NCI-H69 (cell line): ENCODE measurements around the gene C17orf100.
"Not testable (repeated sequence)": the region's sequence is repeated elsewhere in the genome, so short reads cannot be mapped to it uniquely, and the experiment has no call there.

ENCODE experiments used
- DNase-seq: peaks from one replicate; lab custom pipeline; 2025; lab: John Stamatoyannopoulos, UW

Gene C17orf100

DNA sequence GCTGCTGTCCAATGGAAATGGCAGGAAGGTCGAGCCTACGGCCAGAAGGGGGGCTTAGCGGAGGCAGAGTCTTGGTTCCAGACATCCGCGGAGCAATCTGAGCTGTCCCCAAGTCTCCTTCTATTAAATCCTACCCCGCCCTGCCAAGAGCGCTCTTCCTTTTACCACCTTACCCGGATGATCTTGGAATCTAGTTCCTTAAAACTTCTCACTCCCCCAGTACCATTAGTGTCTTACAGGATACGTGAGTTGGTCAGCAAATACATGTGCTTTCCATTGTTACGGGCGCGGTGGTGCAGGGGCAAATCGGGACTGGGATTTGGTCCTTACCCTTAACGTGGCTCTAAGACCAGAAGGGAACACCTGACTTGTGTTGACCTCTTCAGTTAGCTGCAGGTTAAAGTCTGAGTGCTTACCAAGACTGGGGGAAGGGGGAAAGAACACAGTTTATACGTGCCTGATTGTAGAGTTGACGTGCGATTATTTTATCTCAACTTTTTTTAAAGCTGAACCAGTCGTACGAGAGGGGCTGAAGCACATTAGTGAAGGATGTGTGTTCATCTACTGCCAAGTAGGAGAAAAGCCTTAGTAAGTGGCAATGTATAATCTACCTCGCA is 10.2 kb upstream of the C17orf100 start:
- DNase-seq: peak; percentile 39

DNA sequence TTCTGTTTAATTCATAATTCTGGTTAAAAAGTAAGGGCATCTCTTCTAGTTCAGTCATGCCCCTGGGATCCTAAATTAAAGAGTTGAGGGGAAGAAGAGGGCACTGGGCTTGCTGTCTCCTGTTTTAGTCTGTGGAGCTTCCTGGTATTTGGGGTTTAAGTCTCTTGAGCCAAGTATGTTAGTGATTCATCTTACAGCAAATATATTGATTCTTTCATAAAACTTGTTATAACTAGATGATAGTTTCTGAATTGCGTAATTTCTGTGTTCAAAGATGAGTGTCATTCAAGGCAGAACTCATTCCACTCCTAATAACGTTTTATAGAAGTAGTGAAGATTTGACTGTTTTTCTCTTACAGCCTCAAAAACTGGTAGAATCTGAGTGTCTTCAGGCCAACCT is 9.0 kb upstream of the C17orf100 start:
- DNase-seq: no peak

DNA sequence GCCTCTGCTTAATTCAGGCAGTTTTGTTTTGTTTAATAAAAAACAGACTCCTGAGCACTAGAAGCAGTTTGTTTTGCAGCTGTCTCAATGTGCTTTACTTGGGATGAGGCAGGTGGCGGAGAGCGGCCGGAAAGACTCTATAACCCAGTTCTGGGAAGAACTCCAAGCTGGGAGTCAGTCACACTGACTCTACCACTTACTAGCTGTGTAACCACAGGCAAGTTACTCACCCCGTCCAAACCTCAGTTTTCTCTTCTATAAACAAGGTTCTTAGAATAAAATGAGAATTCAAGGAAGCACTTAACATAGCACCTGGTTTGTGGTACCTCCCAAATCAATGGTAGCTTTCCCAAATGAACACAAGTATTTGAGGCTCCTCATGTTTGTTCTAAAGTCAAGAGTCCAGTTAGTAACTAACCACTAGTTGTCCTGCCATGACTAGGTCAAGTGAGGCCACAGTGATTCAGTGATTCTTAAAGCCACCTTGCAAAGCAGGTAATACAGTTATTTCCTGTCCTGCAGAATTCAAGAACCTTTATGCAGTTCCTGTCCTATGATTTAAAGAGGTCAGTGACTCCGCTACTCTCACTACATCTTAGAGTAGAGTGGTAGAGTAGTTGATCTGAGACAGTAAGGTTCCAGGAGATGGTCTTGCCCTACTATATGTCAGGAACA is 8.0 kb upstream of the C17orf100 start:
- no peak for DNase-seq

DNA sequence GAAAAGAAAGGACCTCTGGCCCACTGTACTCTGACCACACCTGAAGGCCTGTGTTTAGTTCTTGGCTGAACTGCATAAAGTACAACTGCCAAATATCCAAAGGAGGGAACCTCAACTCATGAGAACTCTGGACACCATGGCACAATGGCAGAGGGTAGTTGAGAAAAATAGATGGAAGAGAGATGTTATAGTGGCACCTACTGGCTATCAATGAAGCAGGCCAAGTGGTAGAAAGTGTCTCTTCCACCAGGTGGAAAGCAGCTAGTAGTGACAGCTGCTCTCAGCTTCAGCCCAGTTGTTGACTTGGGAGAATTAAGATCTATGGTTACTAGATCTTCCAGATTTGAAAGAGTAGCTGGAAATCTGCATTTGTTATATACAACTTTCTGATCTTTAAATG is 3.4 kb upstream of the C17orf100 start:
- peak; percentile 6 for DNase-seq

DNA sequence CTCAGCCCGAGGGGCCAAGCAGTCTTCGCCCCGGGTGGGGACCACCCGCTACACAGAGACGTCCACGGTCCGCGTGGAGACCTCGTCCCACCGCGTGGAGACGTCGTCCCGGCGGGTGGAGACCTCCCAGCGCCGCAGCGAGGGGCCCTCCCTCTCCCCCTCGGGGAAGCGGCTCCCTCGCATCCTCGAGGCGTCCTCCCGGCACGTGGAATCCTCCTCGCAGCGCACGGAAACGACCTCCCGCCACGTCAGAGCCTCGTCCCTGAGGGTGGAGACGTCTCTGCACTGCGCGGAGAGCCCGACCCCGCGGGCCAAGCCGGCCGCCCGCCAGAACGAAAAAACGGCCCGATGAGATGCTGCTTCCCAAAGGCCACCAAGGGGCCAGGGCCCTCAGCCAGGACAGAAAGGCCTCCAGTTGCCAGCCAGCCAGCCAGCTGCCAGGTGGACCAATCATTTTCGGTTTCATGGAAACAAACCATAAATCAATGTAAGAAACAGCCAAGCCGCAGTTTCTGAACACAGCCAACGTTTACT is 424 bp downstream of the C17orf100 start:
- peak; percentile 52 for DNase-seq

DNA sequence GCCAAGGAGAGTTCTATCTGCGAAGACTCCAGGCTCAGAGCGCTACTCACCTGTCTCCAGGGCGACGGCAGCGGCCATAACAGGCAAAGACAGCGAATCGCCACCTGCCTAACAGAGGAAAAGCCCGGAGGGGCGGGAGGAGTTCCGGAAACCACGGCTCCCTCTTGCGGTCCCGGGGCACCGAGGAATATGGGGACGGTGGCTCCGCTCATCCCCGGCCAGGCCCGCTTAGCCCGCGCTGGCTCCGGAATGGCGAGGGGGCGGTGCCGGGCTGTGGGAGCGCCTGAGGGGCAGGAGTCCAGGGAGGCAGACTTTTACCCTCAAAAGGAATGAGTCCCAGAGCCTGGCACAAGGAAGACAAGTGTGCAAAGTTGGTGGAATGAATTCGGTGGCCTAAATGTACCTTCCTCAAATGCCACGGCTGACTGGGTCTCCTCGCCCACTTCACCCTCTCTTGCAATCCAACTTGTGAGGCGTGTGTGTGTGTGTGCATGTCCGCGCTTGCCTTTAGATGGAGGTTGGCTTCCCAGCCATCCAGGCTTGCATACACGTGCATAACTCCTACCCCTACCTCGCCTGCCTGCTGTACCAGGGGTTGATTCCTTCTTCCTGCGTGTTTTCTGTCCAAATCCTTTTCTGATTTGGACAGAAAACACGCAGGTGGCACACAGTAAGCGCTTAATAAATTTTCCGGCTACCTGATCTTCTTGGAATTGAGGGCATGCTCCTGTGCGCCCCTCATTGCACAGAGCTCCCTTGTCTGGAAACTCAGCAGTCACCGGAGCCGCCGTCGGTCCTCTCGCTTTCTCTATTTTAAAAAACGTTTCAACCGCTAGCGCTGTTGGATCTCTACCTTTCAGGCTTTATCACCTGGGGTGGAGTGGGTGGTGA is 3.5 kb downstream of the C17orf100 start:
- peak; percentile 82 for DNase-seq

DNA sequence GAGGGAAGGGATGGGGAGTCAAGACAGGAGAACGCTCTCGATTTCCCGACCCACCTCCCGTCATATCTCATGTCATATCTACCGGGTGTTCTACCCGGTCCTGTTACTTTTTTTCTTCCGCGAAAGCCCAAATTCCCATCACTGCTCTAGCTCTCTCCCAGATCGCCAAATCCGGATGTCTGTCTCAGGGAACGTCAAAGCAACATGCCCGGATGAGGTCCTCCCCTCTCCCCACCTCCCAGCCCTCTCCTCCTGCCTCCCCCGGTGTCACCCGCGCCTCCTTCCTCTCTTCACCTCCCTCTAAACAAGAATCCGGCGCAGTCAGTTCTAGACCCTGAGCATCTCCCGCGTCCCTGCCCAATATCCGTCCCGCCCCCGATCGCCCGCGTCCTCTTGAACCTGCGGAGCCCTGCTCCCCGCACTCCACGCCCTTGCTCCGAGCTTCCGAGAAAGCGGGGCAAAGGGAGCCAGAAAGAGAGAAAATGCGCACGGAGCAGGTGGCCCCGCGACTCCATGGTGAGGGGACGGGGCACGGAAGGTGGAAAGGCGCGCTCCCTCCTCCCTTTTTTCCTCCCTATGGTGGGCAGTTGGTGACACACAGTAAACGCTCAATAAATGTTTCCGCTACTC is 4.3 kb downstream of the C17orf100 start:
- not testable (repeated sequence) for DNase-seq

DNA sequence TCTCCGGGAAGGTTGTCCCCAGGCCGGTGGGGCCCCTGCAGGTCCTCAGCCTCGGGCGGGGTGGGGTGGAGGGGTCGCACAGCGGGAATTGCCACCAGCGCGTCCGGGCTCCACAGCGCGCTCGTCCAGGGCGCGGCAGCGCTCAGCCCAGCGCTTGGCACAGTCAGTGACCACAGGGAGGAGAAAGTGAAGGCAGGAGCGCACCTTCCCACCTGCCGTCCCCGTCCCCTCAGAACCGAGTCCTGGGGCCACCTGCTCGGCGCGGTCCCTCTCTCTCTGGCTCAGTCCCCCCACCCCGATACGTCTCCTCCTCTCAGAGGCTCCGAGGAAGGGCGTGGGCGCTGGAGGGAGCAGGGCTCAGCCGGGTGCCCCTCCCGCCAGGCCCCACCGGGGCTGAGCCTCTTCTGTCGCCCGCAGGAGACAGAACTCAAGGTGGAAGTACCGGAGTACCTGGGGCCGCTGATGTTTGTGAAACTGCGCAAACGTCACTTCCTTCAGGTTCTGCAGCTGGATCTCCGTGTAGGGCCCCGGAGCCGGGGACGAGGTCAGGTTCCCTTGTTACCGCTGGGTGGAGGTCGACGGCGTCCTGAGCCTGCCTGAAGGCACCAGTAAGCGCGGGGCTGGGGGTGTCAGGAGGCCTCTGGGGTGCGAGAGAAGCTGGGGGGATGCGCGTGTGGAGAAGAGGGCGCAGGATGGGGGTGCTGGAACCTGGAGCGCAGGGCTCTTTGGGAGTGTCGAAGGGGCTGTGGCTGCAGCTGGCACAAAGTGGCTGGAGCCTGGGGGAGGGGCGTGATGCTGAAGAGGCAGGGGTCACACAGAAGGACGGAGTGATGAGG is 5.5 kb downstream of the C17orf100 start:
- peak; percentile 14 for DNase-seq

DNA sequence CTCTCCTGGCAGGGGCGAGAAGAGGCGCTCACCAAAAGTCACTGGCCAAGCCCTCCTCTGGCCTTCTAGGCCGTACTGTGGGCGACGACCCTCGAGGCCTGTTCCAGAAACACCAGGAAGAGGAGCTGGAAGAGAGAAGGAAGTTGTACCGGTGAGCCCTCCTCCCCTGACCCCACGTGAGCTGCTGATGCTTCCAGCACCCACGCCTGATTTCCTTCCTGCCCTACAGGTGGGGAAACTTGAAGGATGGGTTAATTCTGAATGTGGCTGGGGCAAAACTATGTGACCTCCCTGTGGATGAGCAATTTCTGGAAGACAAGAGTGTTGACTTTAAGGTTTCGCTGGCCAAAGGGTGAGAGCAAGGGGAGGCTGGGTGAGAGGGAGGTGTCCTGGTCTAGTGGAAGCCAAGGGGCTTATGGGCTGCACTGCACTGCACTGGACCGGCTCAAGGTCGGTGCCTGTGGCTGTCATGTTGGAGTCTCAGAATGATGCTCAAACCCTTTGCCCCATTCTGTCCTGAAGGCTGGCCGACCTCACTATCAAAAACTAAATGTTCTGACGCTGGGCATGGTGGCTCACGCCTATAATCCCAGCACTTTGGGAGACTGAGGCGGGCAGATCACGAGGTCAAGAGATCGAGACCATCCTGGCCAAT is 6.2 kb downstream of the C17orf100 start:
- DNase-seq: no peak

DNA sequence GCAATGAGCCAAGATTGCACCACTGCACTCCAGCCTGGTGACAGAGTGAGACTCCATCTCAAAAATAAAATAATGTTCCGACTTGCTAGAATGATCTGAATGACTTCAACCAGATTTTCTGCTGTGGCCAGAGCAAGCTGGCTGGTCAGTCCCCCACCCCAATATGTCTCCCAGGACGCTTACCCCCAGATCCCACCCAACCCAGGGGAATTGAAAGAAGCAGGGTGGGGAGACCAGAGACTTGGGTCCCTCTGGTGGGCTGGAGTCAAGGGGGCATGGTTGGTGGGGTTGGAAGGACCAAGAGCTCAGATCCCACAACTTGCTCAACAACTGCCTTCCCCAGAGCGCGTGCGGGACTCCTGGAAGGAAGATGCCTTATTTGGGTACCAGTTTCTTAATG is 6.8 kb downstream of the C17orf100 start:
- not testable (repeated sequence) for DNase-seq

DNA sequence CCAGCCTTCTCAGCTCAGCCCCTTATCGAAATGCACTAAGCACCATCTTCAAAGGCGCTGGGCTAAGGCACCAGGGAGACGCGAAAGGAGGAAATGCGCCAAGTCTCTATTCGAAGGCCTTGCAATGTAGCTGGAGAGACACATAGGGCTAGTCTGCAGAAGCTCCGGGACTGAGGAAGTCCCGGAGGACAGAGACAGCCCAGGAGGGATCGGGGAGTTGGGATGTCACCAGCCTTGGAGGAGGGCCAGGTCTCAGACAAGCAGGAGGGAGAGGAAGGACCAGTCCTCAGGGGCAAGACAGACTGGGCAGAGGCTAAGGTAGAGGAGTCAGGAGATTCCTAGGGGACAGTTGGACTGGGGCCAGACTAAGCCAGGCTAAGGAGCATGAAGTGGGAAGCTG is 8.5 kb downstream of the C17orf100 start:
- DNase-seq: no peak

DNA sequence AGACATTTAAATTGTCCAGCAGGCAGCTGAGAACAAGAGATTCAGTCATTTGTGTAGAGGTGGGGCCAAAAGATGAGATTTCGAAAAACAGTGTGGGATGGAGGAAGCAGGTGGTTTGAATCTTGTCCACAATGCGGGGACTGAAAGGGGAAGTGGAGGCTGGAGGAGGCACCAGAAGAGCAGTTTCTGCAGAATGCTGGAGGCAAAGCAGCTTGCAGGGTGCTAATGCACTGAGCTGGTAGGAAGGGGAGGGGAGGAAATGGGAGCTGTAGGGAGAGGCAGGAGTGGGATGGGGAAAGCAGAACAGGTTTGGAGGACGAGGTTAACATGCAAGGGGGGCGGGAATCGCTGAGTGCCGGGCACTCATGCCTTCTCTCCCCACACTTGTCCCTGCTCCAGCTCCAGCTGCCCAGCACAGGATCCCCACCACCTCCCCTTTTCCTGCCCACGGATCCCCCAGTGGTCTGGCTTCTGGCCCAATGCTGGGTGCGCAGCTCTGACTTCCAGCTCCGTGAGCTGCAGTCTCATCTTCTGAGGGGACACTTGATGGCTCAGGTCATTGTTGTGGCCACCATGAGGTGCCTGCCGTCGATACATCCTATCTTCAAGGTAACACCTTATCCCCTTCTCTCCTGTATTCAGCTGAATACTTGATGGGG is 9.4 kb downstream of the C17orf100 start:
- DNase-seq: no peak

DNA sequence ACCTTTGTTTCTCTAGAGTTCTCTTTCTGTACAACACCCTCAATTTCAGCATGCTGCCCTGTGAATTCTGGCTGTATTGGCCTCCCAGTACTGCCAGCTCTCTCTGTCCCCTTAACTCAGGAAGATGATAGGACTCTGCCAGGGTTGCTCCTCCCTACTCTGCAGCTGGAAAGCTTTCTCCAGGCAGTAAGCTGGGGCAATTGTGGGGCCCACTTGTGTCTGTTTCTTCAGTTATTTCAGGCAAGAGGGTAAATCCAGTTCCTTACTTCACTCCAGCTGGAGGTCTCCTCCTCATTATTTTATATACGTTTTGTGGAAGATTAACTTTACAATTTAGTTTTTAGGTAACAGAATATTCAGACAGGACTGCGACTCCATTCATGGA is 9.9 kb downstream of the C17orf100 start:
- DNase-seq: no peak

DNA sequence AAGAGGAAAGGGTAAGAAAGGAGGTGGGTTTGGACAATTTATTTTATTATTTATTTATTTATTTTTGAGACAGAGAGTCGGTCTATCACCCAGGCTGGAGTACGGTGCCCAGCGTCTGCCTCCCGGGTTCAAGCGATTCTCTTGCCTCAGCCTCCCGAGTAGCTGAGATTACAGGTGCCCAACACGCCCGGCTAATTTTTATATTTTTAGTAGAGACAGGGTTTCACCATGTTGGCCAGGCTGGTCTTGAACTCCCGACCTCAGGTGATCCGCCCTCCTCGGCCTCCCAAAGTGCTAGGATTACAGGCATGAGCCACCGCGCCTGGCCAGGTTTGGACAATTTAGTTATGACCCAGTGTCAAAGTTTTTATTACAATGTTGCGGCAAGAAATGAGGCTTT is 11.6 kb downstream of the C17orf100 start:
- DNase-seq: not testable (repeated sequence)

DNA sequence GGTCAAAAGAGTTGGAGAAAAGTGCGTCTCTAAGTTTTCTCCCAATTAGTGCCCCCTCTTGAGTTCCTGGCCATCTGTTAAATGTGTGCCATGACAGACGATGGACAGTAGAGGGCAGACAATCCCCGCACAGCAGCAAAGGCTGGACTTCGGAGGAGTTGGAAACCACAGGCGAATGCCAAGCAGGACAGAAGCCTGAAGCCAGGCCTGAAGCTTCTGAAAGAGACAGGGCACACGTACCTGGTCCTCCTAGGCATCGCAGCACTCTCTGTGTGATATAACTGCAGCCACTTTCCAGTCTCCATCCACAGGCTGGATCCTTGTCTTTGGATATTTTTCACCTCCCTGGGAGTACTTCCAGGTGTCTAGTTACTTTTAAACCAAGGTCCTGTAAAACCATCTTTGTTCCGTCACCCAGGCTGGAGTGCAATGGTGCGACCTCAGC is 14.5 kb downstream of the C17orf100 start:
- peak; percentile 66 for DNase-seq

DNA sequence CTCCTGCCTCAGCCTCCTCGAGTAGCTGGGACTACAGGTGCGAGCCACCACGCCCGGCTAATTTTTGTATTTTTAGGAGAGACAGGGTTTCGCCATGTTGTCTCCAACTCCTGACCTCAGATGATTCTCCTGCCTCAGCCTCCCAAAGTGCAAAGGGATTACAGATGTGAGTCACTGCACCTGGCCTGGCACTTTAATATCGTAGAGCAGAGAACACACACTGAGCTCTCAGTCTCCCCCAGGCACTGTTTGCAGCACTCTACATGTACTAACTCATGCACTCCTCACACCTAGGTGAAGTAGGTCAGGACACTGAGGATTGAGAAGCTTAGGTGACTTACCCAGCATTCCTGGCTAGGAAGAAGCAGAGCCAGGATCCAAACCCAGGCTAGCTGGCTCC is 15.0 kb downstream of the C17orf100 start:
- DNase-seq: no peak

DNA sequence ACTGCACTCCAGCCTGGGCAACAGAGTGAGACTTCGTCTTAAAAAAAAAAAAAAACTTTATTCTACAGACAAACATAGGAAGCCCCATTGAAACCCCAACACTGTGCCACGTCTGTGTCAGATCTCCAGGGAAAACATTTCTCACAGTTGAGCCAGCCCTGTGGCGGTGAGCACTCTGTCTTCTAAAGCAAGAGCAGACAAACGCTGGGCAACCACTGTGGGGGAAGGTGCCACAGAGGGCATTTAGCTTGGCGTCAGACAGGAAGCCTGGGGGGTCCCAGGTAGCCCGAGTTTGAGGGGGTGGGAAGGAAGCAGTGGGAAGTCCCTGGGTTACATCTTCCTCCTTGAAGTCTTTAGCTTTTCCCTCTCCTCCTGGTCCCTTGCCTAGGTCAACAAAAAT is 16.0 kb downstream of the C17orf100 start:
- no peak for DNase-seq

DNA sequence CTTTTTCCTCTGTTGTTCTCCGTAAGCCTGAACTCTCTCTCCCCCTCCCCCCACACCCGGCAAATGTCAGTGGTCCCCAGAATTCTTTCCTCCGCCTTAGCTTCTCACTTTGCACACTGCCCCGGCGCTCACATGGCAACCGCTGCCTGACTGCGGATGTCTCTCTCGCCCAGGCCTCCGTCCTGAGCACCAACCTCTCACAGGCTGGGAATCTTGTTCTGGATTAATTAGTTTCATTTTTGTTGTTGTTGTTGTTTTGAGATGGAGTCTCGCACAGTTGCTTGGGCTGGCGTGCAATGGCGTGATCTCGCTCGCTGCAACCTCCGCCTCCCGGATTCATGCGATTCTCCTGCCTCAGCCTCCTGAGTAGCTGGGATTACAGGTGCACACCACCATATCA is 16.7 kb downstream of the C17orf100 start:
- DNase-seq: no peak

DNA sequence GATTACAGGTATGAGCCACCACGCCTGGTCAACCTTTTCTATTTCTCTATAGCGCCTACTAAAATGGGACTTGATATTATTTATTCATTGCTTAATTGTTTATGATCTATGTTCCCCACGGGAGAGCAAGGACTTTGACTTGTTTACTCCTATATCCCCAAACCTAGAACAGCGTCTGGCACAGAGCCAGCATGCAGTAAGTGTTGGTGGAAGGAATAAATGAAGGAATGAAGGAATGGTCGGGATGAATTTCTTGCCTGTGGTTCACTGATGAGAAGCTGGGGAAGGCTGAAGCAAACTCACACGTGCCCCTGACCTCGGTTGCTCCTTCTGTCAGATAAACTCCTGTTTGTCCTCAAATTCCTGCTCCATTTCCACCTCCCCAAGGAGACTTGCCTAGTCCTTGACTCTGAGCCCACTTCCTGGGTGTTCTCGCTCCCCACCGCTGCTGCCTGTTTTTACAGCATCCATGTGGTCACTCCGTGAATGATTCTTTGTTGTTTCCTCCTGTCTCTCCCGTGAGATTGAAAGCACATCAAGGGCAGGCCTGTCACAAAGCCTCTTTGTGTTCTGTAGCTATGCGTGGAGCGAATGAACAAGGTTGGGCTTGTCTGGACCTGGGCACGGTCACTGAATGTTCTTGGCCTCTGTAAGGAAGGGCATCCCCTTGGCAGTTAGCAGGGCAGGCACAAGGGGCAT is 17.3 kb downstream of the C17orf100 start:
- DNase-seq: no peak
